NCI-H1694 treated with DMSO at 0.1 percent for 48 hours (cell line): ENCODE data around the gene MLLT6.
"Not testable (repeated sequence)": the region's sequence is repeated elsewhere in the genome, so short reads cannot be mapped to it uniquely, and the experiment has no call there.

Experiments used
- DNase-seq: peaks from one replicate; lab custom pipeline; 2025; lab: John Stamatoyannopoulos, UW

MLLT6 gene

DNA sequence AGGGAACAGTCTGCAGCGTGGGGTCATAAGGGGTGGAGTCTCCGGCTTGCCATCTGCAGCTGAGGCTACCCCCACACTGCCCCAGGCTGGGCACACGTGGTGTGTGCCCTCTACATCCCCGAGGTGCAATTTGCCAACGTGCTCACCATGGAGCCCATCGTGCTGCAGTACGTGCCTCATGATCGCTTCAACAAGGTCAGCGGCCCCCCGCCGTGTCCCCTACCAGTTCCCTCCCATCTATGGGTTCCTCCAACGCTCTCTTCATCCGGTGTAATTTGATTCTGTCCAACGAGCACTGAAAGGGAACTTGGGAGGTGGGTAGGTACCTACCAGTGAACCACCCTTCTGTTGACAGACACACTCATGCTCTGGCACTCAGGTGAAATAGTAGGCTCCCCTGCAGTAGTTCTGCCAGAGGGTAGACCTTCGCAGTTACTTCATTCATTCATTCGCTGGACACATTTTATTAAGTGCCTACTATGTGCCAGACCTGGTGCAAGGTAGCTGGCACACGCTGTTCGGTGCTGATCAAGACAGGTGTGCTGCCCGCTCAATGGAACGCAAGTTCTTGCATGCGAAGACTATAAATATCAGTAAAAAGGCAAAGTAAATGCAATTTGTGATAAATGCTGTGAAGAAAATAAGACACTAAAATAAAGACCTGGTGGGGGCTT, 2.7 kb downstream of the MLLT6 start:
- DNase-seq, result no peak

- no peak for DNase-seq
Observed at GRCh38 chr17:38709104-38709820, 4.2 kb downstream of the MLLT6 start.

- no peak for DNase-seq
Observed at GRCh38 chr17:38709864-38710603, 5.0 kb downstream of the MLLT6 start.

DNA sequence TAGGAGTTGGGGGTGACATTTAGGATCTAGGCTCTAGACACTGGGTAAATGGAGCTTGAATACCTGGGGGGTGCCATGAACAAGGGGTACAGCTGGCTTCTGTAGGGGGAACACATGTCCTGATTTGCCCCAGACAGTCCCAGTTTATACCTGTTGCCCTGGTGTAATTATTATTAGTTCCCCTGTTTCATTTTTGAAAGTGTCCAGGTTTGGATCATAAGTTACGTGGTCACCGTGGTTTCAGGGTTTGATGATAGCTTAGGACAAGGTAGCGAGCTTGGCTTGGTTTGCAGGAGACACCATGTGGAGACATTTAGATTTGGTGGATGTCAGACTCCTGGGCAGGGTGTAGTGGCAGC, 5.5 kb downstream of the MLLT6 start:
- no peak for DNase-seq

- no peak for DNase-seq
Observed at GRCh38 chr17:38710985-38711384, 5.9 kb downstream of the MLLT6 start.

GRCh38 chr17:38711792-38712571, 6.9 kb downstream of the MLLT6 start:
- no peak for DNase-seq

GRCh38 chr17:38712593-38712992, 7.5 kb downstream of the MLLT6 start:
- no peak for DNase-seq

- DNase-seq, result no peak
Observed at GRCh38 chr17:38713456-38714075, 8.5 kb downstream of the MLLT6 start.

GRCh38 chr17:38715216-38715943, 10.3 kb downstream of the MLLT6 start:
- no peak for DNase-seq

- no peak for DNase-seq
Observed at GRCh38 chr17:38716368-38717005, 11.4 kb downstream of the MLLT6 start.

GRCh38 chr17:38717139-38717745, 12.2 kb downstream of the MLLT6 start:
- no peak for DNase-seq

DNA sequence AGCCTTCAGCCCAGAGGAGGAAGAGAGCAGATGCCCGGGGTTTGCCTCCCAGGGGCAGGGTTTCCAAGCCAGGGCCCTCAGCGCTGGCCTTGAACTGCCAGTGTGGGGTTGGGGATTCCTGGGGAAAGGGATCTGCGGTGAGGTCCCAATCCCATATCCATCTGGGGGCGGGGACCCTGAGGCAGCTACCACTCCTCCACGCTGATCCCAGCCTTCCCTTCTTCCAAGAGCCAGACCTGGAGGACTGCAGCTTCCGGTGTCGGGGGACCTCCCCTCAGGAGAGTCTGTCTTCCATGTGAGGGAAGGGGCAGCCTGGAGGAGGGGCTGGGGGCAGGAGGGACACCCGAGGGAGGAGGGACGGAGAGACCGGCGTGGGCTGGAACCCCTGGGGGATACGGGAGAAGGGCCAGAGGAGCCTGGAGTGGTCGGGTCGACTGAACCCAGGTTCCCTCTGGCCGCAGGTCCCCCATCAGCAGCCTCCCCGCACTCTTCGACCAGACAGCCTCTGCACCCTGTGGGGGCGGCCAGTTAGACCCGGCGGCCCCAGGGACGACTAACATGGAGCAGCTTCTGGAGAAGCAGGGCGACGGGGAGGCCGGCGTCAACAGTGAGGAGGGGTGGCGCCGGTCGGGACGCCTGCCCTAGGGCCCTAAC, 14.3 kb downstream of the MLLT6 start:
- DNase-seq, result no peak

- no peak for DNase-seq
Observed at GRCh38 chr17:38719943-38720641, 15.0 kb downstream of the MLLT6 start.

DNA sequence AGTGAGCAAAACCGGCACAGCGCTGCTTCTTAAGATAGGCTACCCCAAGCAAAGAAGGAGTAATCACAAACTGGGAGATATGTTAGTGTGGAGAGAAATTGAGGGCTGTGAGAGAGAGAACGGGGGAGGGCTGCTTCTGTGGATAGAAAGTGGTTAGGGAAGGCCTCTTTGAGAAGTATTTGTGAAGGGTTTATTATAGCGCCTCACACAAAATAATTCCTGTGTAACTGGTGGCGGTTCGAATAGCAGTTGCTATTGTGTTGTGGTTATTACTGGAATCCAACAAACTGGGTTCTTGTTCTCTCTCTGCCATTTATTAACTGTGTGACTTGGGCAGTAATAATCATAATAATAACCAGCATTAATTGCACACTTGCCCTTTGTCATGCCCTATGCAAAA, 15.9 kb downstream of the MLLT6 start:
- no peak for DNase-seq

GRCh38 chr17:38721802-38722201, 16.7 kb downstream of the MLLT6 start:
- DNase-seq, result no peak

GRCh38 chr17:38724337-38724988, 19.4 kb downstream of the MLLT6 start:
- DNase-seq, result peak; percentile 84

DNA sequence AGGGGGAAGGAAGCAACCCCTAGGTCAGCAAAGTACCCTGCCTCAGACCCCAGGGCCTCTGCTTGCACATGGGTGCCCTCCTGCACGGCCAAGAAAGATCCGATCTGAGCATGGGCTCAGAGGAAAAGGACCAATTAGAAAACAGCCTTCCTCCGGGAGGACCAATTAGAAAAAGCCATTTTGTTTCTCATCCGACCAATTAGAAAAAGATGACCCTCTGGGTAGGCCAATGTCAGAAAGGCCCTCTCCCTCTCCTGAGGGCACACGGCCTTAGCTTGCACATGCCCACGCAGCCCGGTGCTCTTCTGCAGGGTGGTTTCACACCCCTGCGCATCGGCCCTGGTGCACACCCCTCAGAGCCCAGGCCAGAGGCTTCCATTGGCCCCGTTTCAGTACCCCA, 20.0 kb downstream of the MLLT6 start:
- DNase-seq, result no peak

DNA sequence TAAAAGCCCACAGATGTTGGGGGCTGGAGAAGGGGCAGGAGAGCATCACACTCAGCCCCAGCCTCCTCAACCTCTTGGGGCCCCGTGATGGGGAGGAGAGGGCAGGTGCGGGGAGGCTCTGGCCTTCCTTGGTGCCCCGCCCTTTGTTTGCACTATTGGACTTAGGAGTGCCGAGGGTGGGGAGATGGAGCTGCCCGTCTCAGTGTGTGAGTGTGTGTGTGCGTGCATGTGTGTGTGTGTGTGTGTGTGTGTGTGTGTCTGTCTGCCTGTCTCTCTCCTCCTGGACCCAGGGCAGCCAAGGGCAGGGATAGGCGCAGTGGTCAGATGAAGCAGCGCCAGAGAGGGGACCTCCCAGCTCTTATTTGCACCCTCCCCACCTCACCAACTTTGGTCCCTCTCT, 21.1 kb downstream of the MLLT6 start:
- not testable (repeated sequence) for DNase-seq

- DNase-seq, result no peak
Observed at GRCh38 chr17:38727736-38728135, 22.7 kb downstream of the MLLT6 start.
